HepG2 (cell line): Measurements from ENCODE around the gene PRR15L. TPM values are rescaled to one million over a fixed set of nuclear protein-coding genes. Genes with fewer than 3 reads are reported as not detected.

Experiments used
- EHMT2 ChIP-seq: fragments of 200-600 bp; sonication (generic); IDR thresholded peaks from 2 replicates; pipeline ENCODE4 v1.7.0; 2017; ENCODE audit warnings: antibody characterized with exemption, low read depth, low read length, borderline replicate concordance
- KDM5B ChIP-seq: sonication (generic); formaldehyde crosslinking; IDR thresholded peaks from 2 replicates; pipeline ENCODE4 v1.4.0; 2020; ENCODE audit warnings: missing genetic modification reagents, mild to moderate bottlenecking, borderline replicate concordance
- NRL ChIP-seq: sonication (generic); formaldehyde crosslinking; IDR thresholded peaks from 2 replicates; pipeline ENCODE4 v1.5.0; 2020; ENCODE audit warnings: missing genetic modification reagents, mild to moderate bottlenecking, moderate library complexity, borderline replicate concordance
- PITX1 ChIP-seq: sonication (generic); formaldehyde crosslinking; IDR thresholded peaks from 2 replicates; pipeline ENCODE4 v1.5.1; 2020; ENCODE audit warnings: mild to moderate bottlenecking, missing genetic modification reagents
- RBFOX2 ChIP-seq: fragments of 200-400 bp; formaldehyde crosslinking; IDR thresholded peaks from 2 replicates; pipeline ENCODE4 v1.6.1; 2017; ENCODE audit warnings: low read depth, mild to moderate bottlenecking, low read length
- SAFB2 ChIP-seq: sonication (generic); formaldehyde crosslinking; IDR thresholded peaks from 2 replicates; pipeline ENCODE4 v1.5.1; 2020; ENCODE audit warnings: missing genetic modification reagents, low read depth, mild to moderate bottlenecking, borderline replicate concordance
- SATB2 ChIP-seq: sonication (generic); formaldehyde crosslinking; IDR thresholded peaks from 2 replicates; pipeline ENCODE4 v1.5.0; 2020; ENCODE audit warnings: missing genetic modification reagents
- SMARCC2 ChIP-seq: fragments of 450-650 bp; IDR thresholded peaks from 2 replicates; pipeline ENCODE4 v1.6.1; 2017; ENCODE audit warnings: antibody characterized with exemption, mild to moderate bottlenecking
- TFAP4 ChIP-seq: sonication (generic); IDR thresholded peaks from 2 replicates; pipeline ENCODE4 v1.6.1; 2016; ENCODE audit warnings: low read depth, borderline replicate concordance
- U2AF1 ChIP-seq: fragments of 200-400 bp; formaldehyde crosslinking; optimal IDR thresholded peaks from 2 replicates; pipeline ENCODE3; 2017; ENCODE audit warnings: mild to moderate bottlenecking, low read depth, low read length
- ZBTB25 ChIP-seq: IDR thresholded peaks from 2 replicates; pipeline ENCODE4 v1.6.1; 2018; ENCODE audit warnings: missing genetic modification reagents
- ZFY ChIP-seq: sonication (generic); formaldehyde crosslinking; IDR thresholded peaks from 2 replicates; pipeline ENCODE4 v1.4.0; 2020; ENCODE audit warnings: missing genetic modification reagents
- ZNF160 ChIP-seq: sonication (generic); formaldehyde crosslinking; IDR thresholded peaks from 2 replicates; pipeline ENCODE4 v1.8.0; 2022; ENCODE audit warnings: mild to moderate bottlenecking, inconsistent platforms, missing genetic modification reagents
- ZNF263 ChIP-seq: sonication (generic); formaldehyde crosslinking; IDR thresholded peaks from 2 replicates; pipeline ENCODE4 v1.4.0; 2020; ENCODE audit warnings: missing genetic modification reagents
- ZNF30 ChIP-seq: sonication (generic); formaldehyde crosslinking; IDR thresholded peaks from 2 replicates; pipeline ENCODE4 v1.5.0; 2020; ENCODE audit warnings: mild to moderate bottlenecking, missing genetic modification reagents
- ZNF33A ChIP-seq: sonication (generic); formaldehyde crosslinking; IDR thresholded peaks from 2 replicates; pipeline ENCODE4 v1.5.1; 2020; ENCODE audit warnings: missing genetic modification reagents, mild to moderate bottlenecking, moderate library complexity, borderline replicate concordance
- ZNF383 ChIP-seq: sonication (generic); formaldehyde crosslinking; IDR thresholded peaks from 2 replicates; pipeline ENCODE4 v1.4.0; 2020; ENCODE audit warnings: missing genetic modification reagents, mild to moderate bottlenecking, borderline replicate concordance
- ZNF441 ChIP-seq: sonication (generic); formaldehyde crosslinking; IDR thresholded peaks from 2 replicates; pipeline ENCODE4 v1.7.0; 2021; ENCODE audit warnings: missing genetic modification reagents, borderline replicate concordance
- ZNF589 ChIP-seq: sonication (generic); formaldehyde crosslinking; conservative IDR thresholded peaks from 2 replicates; pipeline ENCODE4 v1.8.0; 2022; ENCODE audit warnings: mild to moderate bottlenecking, moderate library complexity, missing genetic modification reagents
- ZNF709 ChIP-seq: sonication (generic); formaldehyde crosslinking; IDR thresholded peaks from 2 replicates; pipeline ENCODE4 v1.5.0; 2020; ENCODE audit warnings: mild to moderate bottlenecking, missing genetic modification reagents
- ZNF713 ChIP-seq: sonication (generic); formaldehyde crosslinking; IDR thresholded peaks from 2 replicates; pipeline ENCODE4 v1.4.0; 2020; ENCODE audit warnings: mild to moderate bottlenecking, missing genetic modification reagents
- polyA plus RNA-seq, 8 experiments: library from polyadenylated mRNA; depleted of rRNA in 3 of 8; stranded (reverse) in 7 of 8; unstranded in 1 of 8; fragments of >200 nt; fragmentation: Illumina TruSeq in 4 of 8; extraction: Trizol in 4 of 8; gene quantifications; 2 replicates each; pipeline versions ENCODE4 v1.2.1 to v1.2.3, GENCODE V29; 2011 to 2016; ENCODE audit warnings: low read depth in 4 of 8, missing spikeins in 1 of 8, mixed read lengths in 1 of 8; ENCODE audit not compliant: insufficient read depth in 1 of 8
- total RNA-seq, 5 experiments: library from RNA; depleted of rRNA; stranded (reverse); fragments of >200 nt; fragmentation: Illumina TruSeq; extraction: Trizol; gene quantifications; 2 replicates each; pipeline ENCODE4 v1.2.3, GENCODE V29; 2016; ENCODE audit warnings: low read depth in 1 of 5
- TF ChIP-seq, protein P1 (sequence below): sonication (generic); formaldehyde crosslinking; conservative IDR thresholded peaks from 2 replicates; pipeline ENCODE4 v1.5.0; 2020; ENCODE audit warnings: missing genetic modification reagents
- TF ChIP-seq, protein P2 (sequence below): sonication (generic); formaldehyde crosslinking; IDR thresholded peaks from 2 replicates; pipeline ENCODE4 v1.9.0; 2022; ENCODE audit warnings: missing genetic modification reagents, mild to moderate bottlenecking, borderline replicate concordance

The PRR15L gene
- total and polyA plus RNA-seq, 2 of the 13 experiments (the other 11 are each of a cell fraction or from before 2014, with no cell fraction given) = 0.44 to 2.0 TPM

GRCh38 chr17:47970725-47971499, 13.2 kb upstream of the PRR15L start, which contains the start of gene CDK5RAP3 (continued):
- TF ChIP-seq ZBTB25 (CRISPR knock-in tag) (0 out of 2 replicates have a peak, but pooled peaks have one; percentile 30), ZNF713 (CRISPR knock-in tag) (no peak), ZFY (peak; percentile 65), U2AF1 (peak; percentile 27), PITX1 (CRISPR knock-in tag) (peak; percentile 79), SAFB2 (CRISPR knock-in tag) (peak; percentile 87), ZNF383 (CRISPR knock-in tag) (no peak), TFAP4 (peak; percentile 29; the same call in 1 of the 2 replicates), ZNF30 (peak; percentile 98), SATB2 (CRISPR knock-in tag) (no peak), RBFOX2 (peak; percentile 95), ZNF33A (CRISPR knock-in tag) (no peak), ZNF589 (CRISPR knock-in tag) (peak; percentile 87), SMARCC2 (no peak), ZNF709 (peak; percentile 99), NRL (CRISPR knock-in tag) (peak; percentile 90), EHMT2 (no peak; the same call in 1 of the 2 replicates), KDM5B (peak; percentile 99), ZNF160 (CRISPR knock-in tag) (peak; percentile 65), ZNF441 (CRISPR knock-in tag) (peak; percentile 60; the same call in 1 of the 2 replicates), ZNF263 (CRISPR knock-in tag) (peak; percentile 75)
- TF ChIP-seq, protein P1, sequence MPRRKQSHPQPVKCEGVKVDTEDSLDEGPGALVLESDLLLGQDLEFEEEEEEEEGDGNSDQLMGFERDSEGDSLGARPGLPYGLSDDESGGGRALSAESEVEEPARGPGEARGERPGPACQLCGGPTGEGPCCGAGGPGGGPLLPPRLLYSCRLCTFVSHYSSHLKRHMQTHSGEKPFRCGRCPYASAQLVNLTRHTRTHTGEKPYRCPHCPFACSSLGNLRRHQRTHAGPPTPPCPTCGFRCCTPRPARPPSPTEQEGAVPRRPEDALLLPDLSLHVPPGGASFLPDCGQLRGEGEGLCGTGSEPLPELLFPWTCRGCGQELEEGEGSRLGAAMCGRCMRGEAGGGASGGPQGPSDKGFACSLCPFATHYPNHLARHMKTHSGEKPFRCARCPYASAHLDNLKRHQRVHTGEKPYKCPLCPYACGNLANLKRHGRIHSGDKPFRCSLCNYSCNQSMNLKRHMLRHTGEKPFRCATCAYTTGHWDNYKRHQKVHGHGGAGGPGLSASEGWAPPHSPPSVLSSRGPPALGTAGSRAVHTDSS (CRISPR knock-in tag) = no peak
- TF ChIP-seq, protein P2, sequence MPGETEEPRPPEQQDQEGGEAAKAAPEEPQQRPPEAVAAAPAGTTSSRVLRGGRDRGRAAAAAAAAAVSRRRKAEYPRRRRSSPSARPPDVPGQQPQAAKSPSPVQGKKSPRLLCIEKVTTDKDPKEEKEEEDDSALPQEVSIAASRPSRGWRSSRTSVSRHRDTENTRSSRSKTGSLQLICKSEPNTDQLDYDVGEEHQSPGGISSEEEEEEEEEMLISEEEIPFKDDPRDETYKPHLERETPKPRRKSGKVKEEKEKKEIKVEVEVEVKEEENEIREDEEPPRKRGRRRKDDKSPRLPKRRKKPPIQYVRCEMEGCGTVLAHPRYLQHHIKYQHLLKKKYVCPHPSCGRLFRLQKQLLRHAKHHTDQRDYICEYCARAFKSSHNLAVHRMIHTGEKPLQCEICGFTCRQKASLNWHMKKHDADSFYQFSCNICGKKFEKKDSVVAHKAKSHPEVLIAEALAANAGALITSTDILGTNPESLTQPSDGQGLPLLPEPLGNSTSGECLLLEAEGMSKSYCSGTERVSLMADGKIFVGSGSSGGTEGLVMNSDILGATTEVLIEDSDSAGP (CRISPR knock-in tag) = peak; percentile 97
